ENCODE results near the gene OR5I1. TPM values are rescaled to one million over a fixed set of nuclear protein-coding genes. Genes with fewer than 3 reads are reported as not detected.

Gene OR5I1
- not detected in 2 replicates for total RNA-seq (2012; rRNA removed)

- Histone ChIP-seq H3K27me3 (ENCODE audit: control insufficient read depth, insufficient read depth, low read length) (no peaks in the 10 kb centered on the region), H3K4me2 (ENCODE audit: low read length) (no peak within 1 kb of the TSS), H3K9ac (ENCODE audit: low read depth, low read length) (no peak within 1 kb of the TSS), H3K4me1 (ENCODE audit: control insufficient read depth, insufficient read depth, low read length) (no peaks in the 10 kb centered on the region), H3K4me3 (ENCODE audit: low read length) (no peak within 1 kb of the TSS), H3K9me3 (replicated peaks; ENCODE audit: low read length) (no peaks in the 10 kb centered on the region), H3K36me3 (ENCODE audit: insufficient read depth, low read length) (no peaks in the 10 kb centered on the region)
Measured at GRCh38 chr11:55936300-55936699, at the start of gene OR5I1. OR5I1 (minus strand) TSS chr11:55936400; CDS start chr11:55936400, 0 bp downstream.

- no peaks in the 10 kb centered on the region for H3K27me3 ChIP-seq (ENCODE audit: control insufficient read depth, insufficient read depth, low read length)
- no peak overlapping the region for H3K4me2 ChIP-seq (ENCODE audit: low read length)
- no peak overlapping the region for H3K9ac ChIP-seq (ENCODE audit: low read depth, low read length)
- peaks cover 6% of the 10 kb centered on the region for H3K9me3 ChIP-seq (replicated peaks; ENCODE audit: low read length)
- no peaks in the 10 kb centered on the region for H3K4me1 ChIP-seq (ENCODE audit: control insufficient read depth, insufficient read depth, low read length)
- no peak overlapping the region for H3K4me3 ChIP-seq (ENCODE audit: low read length)
- H3K36me3 ChIP-seq (ENCODE audit: insufficient read depth, low read length): no peaks in the 10 kb centered on the region
Measured at GRCh38 chr11:55970935-55971334, 34.7 kb upstream of the OR5I1 start.

GRCh38 chr11:55969845-55970244 is 33.6 kb upstream of the OR5I1 start, which contains the start of gene OR10AG1:
OR10AG1 (minus strand) TSS chr11:55969945; CDS start chr11:55969907, 38 bp downstream.
- no peak within 1 kb of the TSS for H3K4me2 ChIP-seq (ENCODE audit: low read length)
- no peak within 1 kb of the TSS for H3K4me3 ChIP-seq (ENCODE audit: low read length)
- H3K9me3 ChIP-seq (replicated peaks; ENCODE audit: low read length): peaks cover 6% of the 10 kb centered on the region
- no peaks in the 10 kb centered on the region for H3K36me3 ChIP-seq (ENCODE audit: insufficient read depth, low read length)
- H3K27me3 ChIP-seq (ENCODE audit: control insufficient read depth, insufficient read depth, low read length): no peaks in the 10 kb centered on the region
- H3K9ac ChIP-seq (ENCODE audit: low read depth, low read length): no peak within 1 kb of the TSS
- no peaks in the 10 kb centered on the region for H3K4me1 ChIP-seq (ENCODE audit: control insufficient read depth, insufficient read depth, low read length)

- no peak overlapping the region for H3K4me2 ChIP-seq (ENCODE audit: low read length)
- peaks cover 3% of the 10 kb centered on the region for H3K9me3 ChIP-seq (replicated peaks; ENCODE audit: low read length)
- H3K4me3 ChIP-seq (ENCODE audit: low read length): no peak overlapping the region
- no peaks in the 10 kb centered on the region for H3K36me3 ChIP-seq (ENCODE audit: insufficient read depth, low read length)
- H3K9ac ChIP-seq (ENCODE audit: low read depth, low read length): no peak overlapping the region
- no peaks in the 10 kb centered on the region for H3K27me3 ChIP-seq (ENCODE audit: control insufficient read depth, insufficient read depth, low read length)
- no peaks in the 10 kb centered on the region for H3K4me1 ChIP-seq (ENCODE audit: control insufficient read depth, insufficient read depth, low read length)
Measured at GRCh38 chr11:55967914-55968313, 31.7 kb upstream of the OR5I1 start.

- no peak overlapping the region for H3K4me3 ChIP-seq (ENCODE audit: low read length)
- peaks cover 3% of the 10 kb centered on the region for H3K9me3 ChIP-seq (replicated peaks; ENCODE audit: low read length)
- H3K9ac ChIP-seq (ENCODE audit: low read depth, low read length): no peak overlapping the region
- no peaks in the 10 kb centered on the region for H3K4me1 ChIP-seq (ENCODE audit: control insufficient read depth, insufficient read depth, low read length)
- H3K4me2 ChIP-seq (ENCODE audit: low read length): no peak overlapping the region
- no peaks in the 10 kb centered on the region for H3K36me3 ChIP-seq (ENCODE audit: insufficient read depth, low read length)
- no peaks in the 10 kb centered on the region for H3K27me3 ChIP-seq (ENCODE audit: control insufficient read depth, insufficient read depth, low read length)
Measured at GRCh38 chr11:55966391-55966790, 30.2 kb upstream of the OR5I1 start.

- Histone ChIP-seq H3K4me1 (ENCODE audit: control insufficient read depth, insufficient read depth, low read length) (no peaks in the 10 kb centered on the region), H3K36me3 (ENCODE audit: insufficient read depth, low read length) (no peaks in the 10 kb centered on the region), H3K4me3 (ENCODE audit: low read length) (no peak overlapping the region), H3K4me2 (ENCODE audit: low read length) (no peak overlapping the region), H3K9ac (ENCODE audit: low read depth, low read length) (no peak overlapping the region), H3K9me3 (replicated peaks; ENCODE audit: low read length) (no peaks in the 10 kb centered on the region), H3K27me3 (ENCODE audit: control insufficient read depth, insufficient read depth, low read length) (no peaks in the 10 kb centered on the region)
Measured at GRCh38 chr11:55956521-55956920, 20.3 kb upstream of the OR5I1 start.

- Histone ChIP-seq H3K4me2 (ENCODE audit: low read length) (no peak overlapping the region), H3K9ac (ENCODE audit: low read depth, low read length) (no peak overlapping the region), H3K4me1 (ENCODE audit: control insufficient read depth, insufficient read depth, low read length) (no peaks in the 10 kb centered on the region), H3K4me3 (ENCODE audit: low read length) (no peak overlapping the region), H3K27me3 (ENCODE audit: control insufficient read depth, insufficient read depth, low read length) (no peaks in the 10 kb centered on the region), H3K9me3 (replicated peaks; ENCODE audit: low read length) (no peaks in the 10 kb centered on the region), H3K36me3 (ENCODE audit: insufficient read depth, low read length) (no peaks in the 10 kb centered on the region)
Measured at GRCh38 chr11:55949330-55949729, 13.1 kb upstream of the OR5I1 start.

GRCh38 chr11:55942785-55943392 is 6.7 kb upstream of the OR5I1 start:
- Histone ChIP-seq H3K4me1 (ENCODE audit: control insufficient read depth, insufficient read depth, low read length) (no peaks in the 10 kb centered on the region), H3K9ac (ENCODE audit: low read depth, low read length) (no peak overlapping the region), H3K4me2 (ENCODE audit: low read length) (no peak overlapping the region), H3K36me3 (ENCODE audit: insufficient read depth, low read length) (no peaks in the 10 kb centered on the region), H3K9me3 (replicated peaks; ENCODE audit: low read length) (no peaks in the 10 kb centered on the region), H3K4me3 (ENCODE audit: low read length) (no peak overlapping the region), H3K27me3 (ENCODE audit: control insufficient read depth, insufficient read depth, low read length) (no peaks in the 10 kb centered on the region)

GRCh38 chr11:55920537-55920936 is 15.7 kb downstream of the OR5I1 start:
- Histone ChIP-seq H3K4me3 (ENCODE audit: low read length) (no peak overlapping the region), H3K36me3 (ENCODE audit: insufficient read depth, low read length) (no peaks in the 10 kb centered on the region), H3K27me3 (ENCODE audit: control insufficient read depth, insufficient read depth, low read length) (no peaks in the 10 kb centered on the region), H3K9ac (ENCODE audit: low read depth, low read length) (no peak overlapping the region), H3K4me2 (ENCODE audit: low read length) (no peak overlapping the region), H3K4me1 (ENCODE audit: control insufficient read depth, insufficient read depth, low read length) (no peaks in the 10 kb centered on the region), H3K9me3 (replicated peaks; ENCODE audit: low read length) (peaks cover 5% of the 10 kb centered on the region)

- Histone ChIP-seq H3K4me3 (ENCODE audit: low read length) (no peak within 1 kb of the TSS), H3K9me3 (replicated peaks; ENCODE audit: low read length) (no peaks in the 10 kb centered on the region), H3K4me2 (ENCODE audit: low read length) (no peak within 1 kb of the TSS), H3K36me3 (ENCODE audit: insufficient read depth, low read length) (no peaks in the 10 kb centered on the region), H3K27me3 (ENCODE audit: control insufficient read depth, insufficient read depth, low read length) (no peaks in the 10 kb centered on the region), H3K4me1 (ENCODE audit: control insufficient read depth, insufficient read depth, low read length) (no peaks in the 10 kb centered on the region), H3K9ac (ENCODE audit: low read depth, low read length) (no peak within 1 kb of the TSS)
Measured at GRCh38 chr11:55914482-55914881, 21.7 kb downstream of the OR5I1 start, which contains the start of gene OR5W2. OR5W2 (minus strand) TSS chr11:55914582; CDS start chr11:55914582, 0 bp downstream.

- Histone ChIP-seq H3K4me2 (ENCODE audit: low read length) (no peak overlapping the region), H3K36me3 (ENCODE audit: insufficient read depth, low read length) (no peaks in the 10 kb centered on the region)
Measured at GRCh38 chr11:55902308-55902707, 33.9 kb downstream of the OR5I1 start.

GRCh38 chr11:55895216-55895615 is 41.0 kb downstream of the OR5I1 start:
- Histone ChIP-seq H3K9me3 (replicated peaks; ENCODE audit: low read length) (peaks cover 5% of the 10 kb centered on the region), H3K27me3 (ENCODE audit: control insufficient read depth, insufficient read depth, low read length) (no peaks in the 10 kb centered on the region), H3K4me3 (ENCODE audit: low read length) (no peak overlapping the region), H3K4me2 (ENCODE audit: low read length) (no peak overlapping the region), H3K4me1 (ENCODE audit: control insufficient read depth, insufficient read depth, low read length) (no peaks in the 10 kb centered on the region), H3K36me3 (ENCODE audit: insufficient read depth, low read length) (no peaks in the 10 kb centered on the region), H3K9ac (ENCODE audit: low read depth, low read length) (no peak overlapping the region)

More at GRCh38 chr11:55902308-55902707, 33.9 kb downstream of the OR5I1 start:
- Histone ChIP-seq H3K9ac (ENCODE audit: low read depth, low read length) (no peak overlapping the region), H3K9me3 (replicated peaks; ENCODE audit: low read length) (peaks cover 3% of the 10 kb centered on the region), H3K27me3 (ENCODE audit: control insufficient read depth, insufficient read depth, low read length) (no peaks in the 10 kb centered on the region), H3K4me1 (ENCODE audit: control insufficient read depth, insufficient read depth, low read length) (no peaks in the 10 kb centered on the region), H3K4me3 (ENCODE audit: low read length) (no peak overlapping the region)

Measured in skeletal muscle satellite cell (primary cell).